K562 (cell line): ENCODE results near the gene LITAF. TPM values are rescaled to one million over a fixed set of nuclear protein-coding genes. Genes with fewer than 3 reads are reported as not detected.

Source experiments
- ARID3B ChIP-seq: fragments of 250-450 bp; sonication (Bioruptor Pico); IDR thresholded peaks from 2 replicates; pipeline ENCODE4 v1.4.0; 2020; ENCODE audit warnings: borderline replicate concordance
- BCLAF1 ChIP-seq, 2 experiments: fragments of 450-650 bp in 1 of 2; IDR thresholded peaks; 2 replicates each; pipeline ENCODE4 v1.6.1; 2011 to 2017; ENCODE audit warnings: low read depth in 2 of 2, antibody characterized with exemption in 1 of 2, borderline replicate concordance in 1 of 2, low read length in 1 of 2, mild to moderate bottlenecking in 1 of 2, mixed read lengths in 1 of 2; ENCODE audit not compliant: control insufficient read depth in 1 of 2
- CC2D1A ChIP-seq: fragments of 450-650 bp; IDR thresholded peaks from 2 replicates; pipeline ENCODE4 v1.6.1; 2017; ENCODE audit warnings: mild to moderate bottlenecking
- ELF2 ChIP-seq: fragments of 250-450 bp; sonication (Bioruptor Pico); IDR thresholded peaks from 2 replicates; pipeline ENCODE4 v1.5.0; 2021; ENCODE audit warnings: mild to moderate bottlenecking
- GTF2B ChIP-seq: IDR thresholded peaks from 2 replicates; pipeline ENCODE4 v1.6.1; 2011; ENCODE audit not compliant: insufficient read length; ENCODE audit errors: extremely low read depth
- HMG20A ChIP-seq: fragments of 450-650 bp; formaldehyde crosslinking; conservative IDR thresholded peaks from 2 replicates; pipeline ENCODE4 v1.4.0; 2020; ENCODE audit warnings: mild to moderate bottlenecking, mixed read lengths
- JUND ChIP-seq, 2 experiments: IDR thresholded peaks; 2 replicates in 1 of 2; 3 replicates in 1 of 2; pipeline ENCODE4 v1.6.1; 2011; ENCODE audit warnings: borderline replicate concordance in 2 of 2, low read depth in 2 of 2, low read length in 2 of 2, improper control_type of control experiment in 1 of 2, missing biosample characterization in 1 of 2, missing genetic modification characterization in 1 of 2, missing genetic modification reagents in 1 of 2
- MAZ ChIP-seq, 2 experiments: fragments of 450-650 bp in 1 of 2; sonication (generic) in 1 of 2; formaldehyde crosslinking; IDR thresholded peaks in 1 of 2; conservative IDR thresholded peaks in 1 of 2; 2 replicates each; pipeline versions ENCODE4 v1.4.0 to v1.5.0; 2020; ENCODE audit warnings: mild to moderate bottlenecking in 1 of 2, missing genetic modification reagents in 1 of 2
- MITF ChIP-seq: IDR thresholded peaks from 2 replicates; pipeline ENCODE4 v1.6.1; 2014; ENCODE audit warnings: antibody characterized with exemption
- MTA3 ChIP-seq: fragments of 450-650 bp; formaldehyde crosslinking; IDR thresholded peaks from 2 replicates; pipeline ENCODE4 v1.6.1; 2017; ENCODE audit warnings: mild to moderate bottlenecking, borderline replicate concordance
- PHF21A ChIP-seq: fragments of 450-650 bp; IDR thresholded peaks from 2 replicates; pipeline ENCODE4 v1.6.1; 2017; ENCODE audit warnings: low read depth, borderline replicate concordance
- ZBTB7A ChIP-seq: IDR thresholded peaks from 2 replicates; pipeline ENCODE4 v1.6.1; 2011; ENCODE audit warnings: low read depth, mild to moderate bottlenecking, low read length, moderate library complexity, borderline replicate concordance; ENCODE audit not compliant: control insufficient read depth
- ZEB2 ChIP-seq: fragments of 450-650 bp; IDR thresholded peaks from 2 replicates; pipeline ENCODE4 v1.6.1; 2016
- ZNF589 ChIP-seq: fragments of 200-800 bp; sonication (Bioruptor generic); IDR thresholded peaks from 2 replicates; pipeline ENCODE4 v1.6.1; 2016; ENCODE audit warnings: low read depth, missing genetic modification characterization, missing compliant biosample characterization
- polyA plus RNA-seq, 8 experiments: library from polyadenylated mRNA; depleted of rRNA in 4 of 8; stranded (reverse) in 5 of 8; unstranded in 3 of 8; fragments of >200 nt; fragmentation: Nextera tagmentation in 2 of 8; fragmentation: Illumina TruSeq in 1 of 8; extraction: Ambion mirVana in 2 of 8; extraction: Trizol in 1 of 8; gene quantifications; 2 replicates each; pipeline versions ENCODE4 v1.2.1 to v1.2.3, GENCODE V29; 2011 to 2014; ENCODE audit warnings: inconsistent platforms in 1 of 8, missing spikeins in 1 of 8
- total RNA-seq, 7 experiments: library from RNA; depleted of rRNA in 6 of 7; stranded (reverse); fragments of >200 nt in 6 of 7; fragmentation: Illumina TruSeq in 2 of 7; extraction: Trizol in 2 of 7; gene quantifications; 2 replicates each; pipeline versions ENCODE4 v1.2.1 to v1.2.3, GENCODE V29; 2011 to 2021; ENCODE audit warnings: low replicate concordance in 1 of 7

The LITAF gene
- total and polyA plus RNA-seq, 9 of the 15 experiments (the other 6 are each of a cell fraction or from before 2014, with no cell fraction given): 4.1 to 17.8 (median 11.9) TPM

- no peak; the same call in 1 of the 2 replicates for TF ChIP-seq ZBTB7A
- TF ChIP-seq ARID3B (CRISPR knock-in tag): no peak
- TF ChIP-seq ZEB2: peak; percentile 73
- TF ChIP-seq GTF2B: no peak
- peak in 1 of 2 experiments; percentile 74; a peak in 1 of 4 replicates for TF ChIP-seq MAZ (CRISPR knock-in tag; conservative IDR thresholded peaks at IDR 0.05 in 1 of 2, IDR thresholded peaks at IDR 0.05 in 1 of 2)
- TF ChIP-seq CC2D1A: peak; percentile 76
- TF ChIP-seq MTA3: peak; percentile 81; the same call in 1 of the 2 replicates
- no peak; the same call in 1 of the 2 replicates for TF ChIP-seq ELF2 (CRISPR knock-in tag)
- 0 out of 2 replicates have a peak, but pooled peaks have one; percentile 31 for TF ChIP-seq PHF21A
- 0 out of 2 replicates have a peak, but pooled peaks have one; percentile 65 for TF ChIP-seq ZNF589 (CRISPR knock-in tag)
- TF ChIP-seq BCLAF1 (IDR thresholded peaks at IDR 0.05; ENCODE audit: borderline replicate concordance in 1 of 2, control insufficient read depth in 1 of 2, low read depth in 2 of 2, low read length in 1 of 2): no peak
- TF ChIP-seq MITF: peak; percentile 70
- TF ChIP-seq JUND (IDR thresholded peaks at IDR 0.05; ENCODE audit: borderline replicate concordance, low read depth, low read length): peak; percentile 98
- peak; percentile 98 for TF ChIP-seq JUND (tag; IDR thresholded peaks at IDR 0.05; ENCODE audit: borderline replicate concordance, low read depth, low read length)
- TF ChIP-seq HMG20A (CRISPR knock-in tag): no peak
Measured at GRCh38 chr16:11613381-11614303, 26.9 kb upstream of the LITAF start (continued).
